Keratinocyte (primary cell): ENCODE measurements around the gene KLF3.

ENCODE experiments used
- EZH2 ChIP-seq: IDR thresholded peaks from one replicate; pipeline ENCODE4 v1.6.1; 2012; ENCODE audit warnings: inconsistent platforms, mild to moderate bottlenecking, low read length, moderate library complexity
- TF ChIP-seq, protein P1 (sequence below), 3 experiments: IDR thresholded peaks in 1 of 3; conservative IDR thresholded peaks in 1 of 3; optimal IDR thresholded peaks in 1 of 3; 2 replicates in 2 of 3; 3 replicates in 1 of 3; pipeline versions ENCODE3 to v1.5.1; 2011; ENCODE audit warnings: low read length in 3 of 3, mild to moderate bottlenecking in 3 of 3, moderate library complexity in 2 of 3, control low read depth in 1 of 3, inconsistent platforms in 1 of 3; ENCODE audit not compliant: insufficient read depth in 2 of 3; ENCODE audit errors: extremely low read depth in 1 of 3

DNA sequence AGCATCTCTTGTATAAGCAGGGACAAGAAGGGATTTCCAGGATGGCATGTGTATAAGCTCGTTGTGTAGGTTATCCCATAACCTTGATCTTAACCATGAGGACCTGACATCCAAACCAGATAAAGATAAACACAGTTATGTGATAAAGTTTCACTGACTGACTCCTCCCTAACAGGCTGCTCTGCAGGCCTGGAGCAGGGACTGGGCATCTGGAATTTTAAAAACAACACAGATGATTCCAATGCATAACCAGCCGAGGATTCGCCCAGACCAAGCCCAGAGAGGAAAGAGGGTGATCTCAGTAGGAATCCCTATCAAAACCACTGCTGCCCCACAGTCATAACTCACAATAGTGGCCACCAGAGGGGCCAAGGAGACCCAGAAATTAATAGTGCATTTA is 22.7 kb downstream of the KLF3 start:
- TF ChIP-seq, protein P1, sequence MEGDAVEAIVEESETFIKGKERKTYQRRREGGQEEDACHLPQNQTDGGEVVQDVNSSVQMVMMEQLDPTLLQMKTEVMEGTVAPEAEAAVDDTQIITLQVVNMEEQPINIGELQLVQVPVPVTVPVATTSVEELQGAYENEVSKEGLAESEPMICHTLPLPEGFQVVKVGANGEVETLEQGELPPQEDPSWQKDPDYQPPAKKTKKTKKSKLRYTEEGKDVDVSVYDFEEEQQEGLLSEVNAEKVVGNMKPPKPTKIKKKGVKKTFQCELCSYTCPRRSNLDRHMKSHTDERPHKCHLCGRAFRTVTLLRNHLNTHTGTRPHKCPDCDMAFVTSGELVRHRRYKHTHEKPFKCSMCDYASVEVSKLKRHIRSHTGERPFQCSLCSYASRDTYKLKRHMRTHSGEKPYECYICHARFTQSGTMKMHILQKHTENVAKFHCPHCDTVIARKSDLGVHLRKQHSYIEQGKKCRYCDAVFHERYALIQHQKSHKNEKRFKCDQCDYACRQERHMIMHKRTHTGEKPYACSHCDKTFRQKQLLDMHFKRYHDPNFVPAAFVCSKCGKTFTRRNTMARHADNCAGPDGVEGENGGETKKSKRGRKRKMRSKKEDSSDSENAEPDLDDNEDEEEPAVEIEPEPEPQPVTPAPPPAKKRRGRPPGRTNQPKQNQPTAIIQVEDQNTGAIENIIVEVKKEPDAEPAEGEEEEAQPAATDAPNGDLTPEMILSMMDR (optimal IDR thresholded peaks at IDR 0.05 in 1 of 3, IDR thresholded peaks at IDR 0.05 in 1 of 3, conservative IDR thresholded peaks at IDR 0.05 in 1 of 3; ENCODE audit: extremely low read depth in 1 of 3, insufficient read depth in 2 of 3, low read length in 3 of 3): no peak
- no peak for TF ChIP-seq EZH2
